ENCODE results near the gene CGB7.

- TF ChIP-seq CTCF (IDR thresholded peaks at IDR 0.05) (no peak), REST (IDR thresholded peaks at IDR 0.05; ENCODE audit: insufficient read depth in 1 of 2, low read depth in 2 of 2, low read length in 1 of 2) (no peak), TCF7L2 (IDR thresholded peaks at IDR 0.05; ENCODE audit: low read depth, low read length) (no peak), POLR2AphosphoS5 (IDR thresholded peaks at IDR 0.05; ENCODE audit: low read depth, low read length) (no peak), SIN3A (IDR thresholded peaks at IDR 0.05; ENCODE audit: borderline replicate concordance, insufficient read depth, low read depth, low read length) (no peak)
These were observed 22.8 kb upstream of the CGB7 start for GRCh38 chr19:49080392-49080791.
